Immature natural killer cell (primary cell): ENCODE measurements around the gene PAX5. TPM values are rescaled to one million over a fixed set of nuclear protein-coding genes. Genes with fewer than 3 reads are reported as not detected.

Experiments used
- DNase-seq, 3 donors: peaks; one replicate each; pipeline ENCODE4 v3.0.0; 2022; ENCODE audit warnings: mixed read lengths in 1 of 3
- H3K27ac Mint-ChIP-seq, 6 donors: one replicate each; pipeline ENCODE4 v1.8.0; 2020; ENCODE audit warnings: mixed read lengths in 6 of 6, mild to moderate bottlenecking in 5 of 6, inconsistent platforms in 4 of 6, moderate library complexity in 3 of 6
- H3K27me3 Mint-ChIP-seq, 3 donors: one replicate each; pipeline ENCODE4 v1.8.0; 2020 to 2021; ENCODE audit warnings: low read depth in 3 of 3, mild to moderate bottlenecking in 3 of 3, mixed read lengths in 3 of 3, moderate library complexity in 3 of 3, inconsistent platforms in 1 of 3
- H3K36me3 Mint-ChIP-seq, 3 donors: one replicate each; pipeline ENCODE4 v1.8.0; 2020; ENCODE audit warnings: mixed read lengths in 3 of 3, inconsistent platforms in 2 of 3, mild to moderate bottlenecking in 2 of 3
- H3K4me1 Mint-ChIP-seq, 2 donors: one replicate each; pipeline ENCODE4 v1.8.0; 2020; ENCODE audit warnings: inconsistent platforms in 2 of 2, mild to moderate bottlenecking in 2 of 2, mixed read lengths in 2 of 2, moderate library complexity in 1 of 2
- H3K4me3 Mint-ChIP-seq, 5 donors: one replicate each; pipeline ENCODE4 v1.8.0; 2020; ENCODE audit warnings: mild to moderate bottlenecking in 5 of 5, mixed read lengths in 5 of 5, inconsistent platforms in 3 of 5, moderate library complexity in 3 of 5
- H3K9me3 Mint-ChIP-seq, 6 donors: one replicate each; pipeline ENCODE4 v1.8.0; 2020; ENCODE audit warnings: mild to moderate bottlenecking in 6 of 6, mixed read lengths in 6 of 6, inconsistent platforms in 4 of 6, moderate library complexity in 3 of 6
- polyA plus RNA-seq, 3 donors: library from polyadenylated mRNA; unstranded; fragments of 300-500 nt; fragmentation: Illumina TruSeq; gene quantifications; one replicate each; pipeline ENCODE4 v1.2.3, GENCODE V29; 2021

PAX5 gene
- polyA plus RNA-seq, 3 donors from 2014 or later, result 0.03 TPM; not detected in 2

DNA sequence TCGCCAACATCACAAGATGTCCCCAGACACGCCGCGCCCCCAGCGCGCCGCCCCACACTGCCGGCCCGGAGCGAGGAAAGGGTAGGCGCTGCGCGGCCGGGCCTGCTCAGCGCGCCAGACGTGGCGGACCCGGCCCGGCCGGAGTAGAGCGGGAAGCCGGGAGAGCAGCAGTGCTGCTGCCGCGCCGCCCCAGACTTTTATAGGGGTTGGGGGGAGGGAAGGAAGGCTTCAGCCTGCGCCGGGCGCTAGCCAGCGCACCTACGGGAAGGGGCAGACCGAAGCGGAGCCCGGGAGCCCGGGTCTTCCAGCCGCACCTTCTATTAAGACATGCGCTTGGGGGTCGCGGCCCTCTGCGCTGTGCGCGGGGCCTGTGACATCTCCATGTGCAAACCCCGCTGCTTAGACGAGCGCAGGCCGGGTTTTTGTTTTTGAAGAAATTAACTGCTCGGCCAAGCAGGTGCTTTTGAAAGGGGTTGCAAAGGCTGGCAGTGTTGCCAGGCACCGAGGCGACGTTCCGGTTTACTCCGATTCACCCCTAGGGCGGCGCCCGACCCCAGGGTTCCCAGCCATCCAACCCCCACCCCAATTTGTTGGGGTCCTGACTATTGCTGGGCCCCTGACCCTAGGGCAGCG lies 353 bp upstream of the PAX5 start:
- H3K36me3 Mint-ChIP-seq, result peaks cover 0 to 4% (median 0%) of the 10 kb centered on the region in 3 donors
- H3K9me3 Mint-ChIP-seq, result peaks cover 0 to 8% (median 0%) of the 10 kb centered on the region in 6 donors
- DNase-seq, result peak; percentile 14 to 27 (median 19)
- peak overlapping the region; percentile 63 to 79 (median 75) for H3K4me3 Mint-ChIP-seq
- peaks cover 45 to 51% of the 10 kb centered on the region in 2 donors for H3K4me1 Mint-ChIP-seq
- no peak overlapping the region for H3K27ac Mint-ChIP-seq
- peaks cover 22 to 66% (median 61%) of the 10 kb centered on the region in 3 donors for H3K27me3 Mint-ChIP-seq

DNA sequence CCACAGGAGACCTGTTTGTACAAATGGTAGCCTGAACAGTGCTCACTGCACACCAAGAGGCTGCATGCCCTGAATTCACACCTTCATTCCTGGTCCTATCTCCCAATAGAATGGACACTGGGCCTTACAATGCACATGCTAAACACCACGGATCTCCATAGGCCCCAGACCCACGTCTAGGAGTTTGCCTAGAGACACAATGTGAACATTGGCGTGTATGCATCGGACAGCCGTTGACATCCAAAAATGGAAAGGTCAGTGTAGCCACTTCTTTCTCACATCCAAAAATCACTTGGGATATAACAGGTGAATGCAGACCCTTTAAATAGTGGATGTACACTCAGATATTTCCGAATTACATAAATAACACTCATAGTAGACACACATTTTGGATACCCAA lies 927 bp downstream of the PAX5 start:
- peak overlapping the region in 4 of 5 donors; percentile 29 to 76 (median 34) for H3K4me3 Mint-ChIP-seq
- H3K27me3 Mint-ChIP-seq, result peaks cover 29 to 70% (median 60%) of the 10 kb centered on the region in 3 donors
- peaks cover 0 to 4% (median 0%) of the 10 kb centered on the region in 3 donors for H3K36me3 Mint-ChIP-seq
- DNase-seq, result no peak
- peaks cover 48% of the 10 kb centered on the region in 2 donors for H3K4me1 Mint-ChIP-seq
- no peak overlapping the region for H3K27ac Mint-ChIP-seq
- H3K9me3 Mint-ChIP-seq, result peaks cover 0 to 8% (median 0%) of the 10 kb centered on the region in 6 donors

DNA sequence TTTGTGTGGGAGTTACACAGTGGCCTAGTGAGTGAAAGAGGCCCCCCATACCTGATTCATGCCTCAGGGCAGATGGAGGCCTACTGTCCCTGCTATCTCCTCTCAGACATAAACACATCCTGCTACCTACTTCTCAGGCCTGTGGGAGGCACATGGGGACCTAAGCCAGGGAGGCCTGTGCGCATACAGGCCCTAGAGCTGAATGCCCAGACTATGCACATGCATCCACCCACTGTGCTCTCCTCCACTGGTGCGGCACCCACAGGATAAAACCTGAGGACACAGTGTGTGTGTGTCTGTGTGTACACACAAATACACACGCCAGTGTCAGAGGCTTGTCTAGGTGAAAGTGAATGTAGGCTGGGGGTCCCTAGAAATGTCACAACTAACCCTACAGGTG lies 1.4 kb downstream of the PAX5 start:
- no peak overlapping the region for H3K27ac Mint-ChIP-seq
- peaks cover 0 to 10% (median 0%) of the 10 kb centered on the region in 6 donors for H3K9me3 Mint-ChIP-seq
- peaks cover 32 to 67% (median 63%) of the 10 kb centered on the region in 3 donors for H3K27me3 Mint-ChIP-seq
- no peak overlapping the region for H3K4me3 Mint-ChIP-seq
- no peak for DNase-seq
- H3K36me3 Mint-ChIP-seq, result peaks cover 0 to 4% (median 0%) of the 10 kb centered on the region in 3 donors
- H3K4me1 Mint-ChIP-seq, result peaks cover 47 to 48% of the 10 kb centered on the region in 2 donors

DNA sequence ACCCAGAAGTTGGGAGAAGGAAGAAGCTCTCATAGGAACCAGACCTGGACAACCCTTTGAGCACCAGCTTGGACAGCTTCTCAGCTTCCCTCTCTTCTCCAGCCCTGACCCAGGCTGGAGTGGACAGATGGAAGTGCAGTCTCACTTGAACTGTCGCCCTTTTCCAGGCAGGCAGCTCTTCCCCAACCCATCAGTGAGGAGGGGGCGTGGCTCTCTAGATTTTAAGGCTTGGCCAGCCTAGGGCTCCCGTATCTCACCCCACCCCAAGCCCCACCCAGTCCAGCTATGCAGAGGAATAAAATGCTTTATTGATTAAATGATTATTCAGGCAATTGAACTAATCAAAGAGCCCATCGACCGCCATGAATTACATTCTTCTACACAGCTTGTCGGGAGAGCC lies 2.2 kb downstream of the PAX5 start:
- peaks cover 33 to 63% (median 60%) of the 10 kb centered on the region in 3 donors for H3K27me3 Mint-ChIP-seq
- H3K36me3 Mint-ChIP-seq, result peaks cover 0 to 4% (median 0%) of the 10 kb centered on the region in 3 donors
- H3K9me3 Mint-ChIP-seq, result peaks cover 0 to 10% (median 0%) of the 10 kb centered on the region in 6 donors
- no peak overlapping the region for H3K27ac Mint-ChIP-seq
- H3K4me3 Mint-ChIP-seq, result no peak overlapping the region
- DNase-seq, result no peak
- peaks cover 45 to 46% of the 10 kb centered on the region in 2 donors for H3K4me1 Mint-ChIP-seq

DNA sequence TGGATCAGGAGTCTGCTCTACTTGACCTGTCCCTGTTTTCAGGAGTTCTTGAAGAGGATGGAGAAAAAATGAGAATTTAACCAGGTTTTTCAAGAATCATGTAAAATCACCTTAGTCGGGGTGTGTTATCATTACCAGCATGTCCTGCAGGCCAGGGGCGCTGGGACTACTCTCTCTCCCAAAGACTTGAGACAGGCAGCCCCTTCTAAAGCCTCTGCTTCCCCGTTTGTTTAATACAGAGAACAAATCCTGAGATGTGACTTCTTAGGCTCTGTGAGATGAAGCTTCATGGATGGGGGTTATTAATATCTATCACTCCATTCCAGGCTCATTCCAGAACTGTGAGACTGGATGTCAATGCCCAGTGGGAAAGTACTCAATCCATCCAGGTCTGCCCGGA lies 3.0 kb downstream of the PAX5 start:
- H3K27ac Mint-ChIP-seq, result no peak overlapping the region
- H3K4me3 Mint-ChIP-seq, result no peak overlapping the region
- peaks cover 38 to 44% of the 10 kb centered on the region in 2 donors for H3K4me1 Mint-ChIP-seq
- no peak for DNase-seq
- peaks cover 0 to 7% (median 0%) of the 10 kb centered on the region in 6 donors for H3K9me3 Mint-ChIP-seq
- peaks cover 0 to 3% (median 0%) of the 10 kb centered on the region in 3 donors for H3K36me3 Mint-ChIP-seq
- peaks cover 32 to 59% (median 57%) of the 10 kb centered on the region in 3 donors for H3K27me3 Mint-ChIP-seq

DNA sequence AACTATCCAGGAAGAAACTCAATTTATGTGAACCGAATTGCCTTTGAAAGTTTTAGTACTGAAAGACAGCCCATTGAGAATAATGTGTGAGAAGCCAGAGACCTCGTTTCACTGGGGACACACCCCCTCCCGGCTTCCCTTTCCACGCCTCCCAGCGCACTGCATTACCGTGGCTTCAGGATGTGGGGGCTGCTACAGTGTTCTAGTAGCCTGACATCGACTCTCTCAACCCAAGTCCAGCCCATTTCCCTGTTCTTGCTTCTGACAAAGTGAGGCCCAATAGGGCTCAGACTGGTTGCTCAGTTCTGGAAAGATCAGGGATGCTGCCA lies 3.5 kb downstream of the PAX5 start:
- H3K4me1 Mint-ChIP-seq, result peaks cover 38 to 45% of the 10 kb centered on the region in 2 donors
- peak overlapping the region in 1 of 5 donors; percentile 27 for H3K4me3 Mint-ChIP-seq

DNA sequence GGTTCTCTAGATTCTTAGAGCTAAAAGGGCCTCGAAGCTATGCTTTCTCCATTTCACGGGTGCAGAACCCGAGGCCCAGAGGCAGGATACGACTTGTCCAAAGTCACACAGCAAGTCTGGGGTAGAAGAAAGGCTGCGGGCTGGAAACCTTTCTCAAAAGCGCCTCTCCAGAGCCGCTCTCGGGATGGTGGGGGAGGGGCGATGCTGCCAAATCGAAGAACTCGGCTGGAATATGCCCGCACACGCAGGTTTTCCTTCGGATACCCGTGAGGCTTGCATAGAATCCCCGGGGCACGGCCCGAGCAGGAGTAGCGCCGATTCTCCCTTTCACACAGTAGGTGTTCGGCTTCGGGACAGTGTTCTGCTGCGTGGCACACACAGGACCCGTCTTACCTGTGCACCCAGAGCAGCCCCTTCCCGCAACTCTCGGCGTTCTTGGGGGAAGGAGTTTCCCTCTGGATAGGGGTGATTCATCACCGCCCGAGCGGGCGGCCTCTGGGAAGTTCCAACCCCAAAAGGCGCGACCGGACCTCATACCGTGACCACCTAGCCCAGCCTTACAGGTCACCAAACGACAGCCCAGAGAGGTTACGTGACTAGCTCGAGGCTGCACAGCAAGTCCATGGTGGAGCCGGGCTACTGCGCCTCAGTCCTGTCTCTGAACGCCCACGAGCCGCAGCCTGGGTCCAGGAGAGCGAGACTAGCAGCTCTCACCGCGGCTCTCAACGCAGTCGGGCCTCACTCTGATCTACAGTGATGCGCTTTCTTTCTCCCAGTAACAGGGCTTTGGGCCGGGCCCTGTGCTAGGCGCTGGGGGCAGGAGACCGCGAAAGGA lies 4.1 kb downstream of the PAX5 start:
- no peak overlapping the region for H3K27ac Mint-ChIP-seq
- peaks cover 33 to 55% (median 52%) of the 10 kb centered on the region in 3 donors for H3K27me3 Mint-ChIP-seq
- peak overlapping the region in 1 of 5 donors; percentile 27 for H3K4me3 Mint-ChIP-seq

More for the DNA sequence above, 3.5 kb downstream of the PAX5 start:
- Mint-ChIP-seq H3K36me3 (no peaks in the 10 kb centered on the region), H3K27ac (no peak overlapping the region), H3K9me3 (peaks cover 0 to 5% (median 0%) of the 10 kb centered on the region in 6 donors), H3K27me3 (peaks cover 32 to 59% (median 53%) of the 10 kb centered on the region in 3 donors)
- DNase-seq, result no peak

DNA sequence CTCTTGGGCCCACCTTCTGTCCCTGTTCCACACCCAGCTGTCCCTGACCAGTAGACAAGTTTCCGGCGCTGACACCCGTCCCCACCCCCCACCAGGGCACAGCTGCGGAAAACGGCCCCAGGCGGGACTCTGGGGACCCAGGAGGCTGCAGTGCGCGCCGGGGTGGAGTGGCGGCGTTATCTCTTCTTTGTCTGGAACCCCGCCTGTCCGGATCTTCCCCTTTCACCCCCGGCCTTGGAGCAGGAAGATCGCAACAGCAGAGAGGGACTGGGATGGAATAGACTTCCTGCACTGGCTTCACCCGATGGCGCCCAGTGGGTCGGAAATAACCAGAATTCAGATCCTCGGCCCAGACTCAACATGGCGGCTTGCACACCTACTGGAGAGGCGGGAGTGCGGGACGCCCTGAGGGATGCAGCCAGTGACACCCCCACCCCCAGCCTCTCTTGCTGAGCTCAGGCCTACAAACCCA lies 4.7 kb downstream of the PAX5 start:
- Mint-ChIP-seq H3K9me3 (peaks cover 0 to 5% (median 0%) of the 10 kb centered on the region in 6 donors), H3K36me3 (no peaks in the 10 kb centered on the region), H3K27me3 (peaks cover 37 to 53% (median 52%) of the 10 kb centered on the region in 3 donors), H3K4me1 (peaks cover 29 to 41% of the 10 kb centered on the region in 2 donors), H3K4me3 (peak overlapping the region in 1 of 5 donors; percentile 6), H3K27ac (no peak overlapping the region)
- DNase-seq, result no peak

More for the DNA sequence above, 4.1 kb downstream of the PAX5 start:
- Mint-ChIP-seq H3K36me3 (no peaks in the 10 kb centered on the region), H3K4me1 (peaks cover 33 to 43% of the 10 kb centered on the region in 2 donors), H3K9me3 (peaks cover 0 to 5% (median 0%) of the 10 kb centered on the region in 6 donors)
- DNase-seq, result no peak

DNA sequence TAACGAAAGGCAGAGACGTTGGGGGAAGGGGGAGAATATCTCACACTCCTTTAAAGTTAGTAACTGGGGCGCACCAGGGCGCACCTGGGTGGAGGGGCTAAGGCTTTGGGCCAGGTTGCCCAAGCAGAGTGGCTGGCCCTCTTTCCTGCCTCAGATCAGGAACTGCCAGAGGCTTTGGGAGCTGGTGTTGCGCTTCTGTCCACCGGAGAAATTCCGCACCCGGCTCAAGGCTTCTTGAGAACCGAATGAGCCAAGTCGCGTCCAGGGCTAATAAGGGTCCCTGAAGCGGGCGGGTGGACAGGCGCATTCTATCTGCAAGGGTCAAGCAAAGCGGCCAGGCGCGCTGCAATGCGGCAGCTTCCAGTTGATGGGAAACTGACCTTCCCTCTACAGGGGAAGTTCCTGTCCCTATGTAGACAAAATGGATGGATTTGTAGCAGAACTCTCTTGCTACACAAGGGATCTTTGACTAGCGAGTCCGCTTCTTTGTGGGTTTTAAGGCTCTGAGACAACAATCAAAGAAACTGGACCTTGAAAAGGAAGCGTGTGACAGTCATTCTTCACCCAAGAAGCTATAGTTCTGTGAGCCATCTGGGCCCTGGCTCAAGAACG lies 5.5 kb downstream of the PAX5 start:
- Mint-ChIP-seq H3K27me3 (peaks cover 43 to 58% (median 53%) of the 10 kb centered on the region in 3 donors), H3K36me3 (no peaks in the 10 kb centered on the region), H3K4me1 (peaks cover 21 to 36% of the 10 kb centered on the region in 2 donors), H3K4me3 (peak overlapping the region in 2 of 5 donors; percentile 53 to 56), H3K9me3 (peaks cover 0 to 5% (median 0%) of the 10 kb centered on the region in 6 donors), H3K27ac (no peak overlapping the region)
- no peak for DNase-seq

DNA sequence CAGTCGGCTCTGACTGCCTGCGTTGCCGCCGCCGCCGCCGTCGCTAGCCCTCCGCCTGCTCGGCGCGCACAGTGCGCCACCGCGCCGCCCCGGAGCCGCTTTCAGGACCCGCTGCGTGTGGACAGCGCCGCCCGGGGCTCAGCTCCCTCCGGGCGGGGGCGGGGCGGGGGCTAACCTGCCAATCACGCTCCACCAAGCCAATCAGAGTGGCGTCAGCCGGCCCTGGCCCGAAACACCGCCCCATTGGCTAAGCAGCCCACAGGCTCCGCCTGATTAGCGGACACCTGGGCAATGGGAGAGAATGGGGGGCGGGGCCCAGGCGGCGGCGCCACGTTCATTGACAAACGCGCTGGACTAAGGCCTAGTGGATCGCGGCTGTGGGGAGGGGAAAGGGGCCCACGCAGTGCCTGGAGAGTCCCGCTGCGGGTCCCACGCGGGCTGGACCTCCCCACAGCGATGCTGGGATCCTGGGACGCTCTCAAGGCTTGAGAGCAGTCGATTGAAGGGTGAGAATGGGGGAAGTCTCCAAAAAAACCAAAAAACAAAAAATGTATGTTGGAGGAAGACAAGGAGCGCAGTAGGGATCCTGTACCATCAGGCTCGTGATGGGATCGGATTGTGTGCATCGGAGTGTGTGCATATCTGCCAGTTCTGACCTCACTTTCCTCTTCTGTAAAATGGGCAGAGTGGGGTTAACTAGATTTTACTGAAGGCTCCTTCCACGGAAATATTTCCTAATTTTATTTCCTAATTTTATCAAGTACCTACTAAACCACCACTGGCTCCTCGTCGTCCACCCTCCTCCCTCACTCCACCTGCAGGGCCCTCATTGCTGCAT lies 6.3 kb downstream of the PAX5 start:
- H3K27me3 Mint-ChIP-seq, result peaks cover 43 to 59% (median 55%) of the 10 kb centered on the region in 3 donors
- DNase-seq, result peak; percentile 71 to 78 (median 75)
- H3K27ac Mint-ChIP-seq, result no peak overlapping the region
- peaks cover 0 to 6% (median 0%) of the 10 kb centered on the region in 3 donors for H3K36me3 Mint-ChIP-seq
- H3K4me3 Mint-ChIP-seq, result peak overlapping the region; percentile 14 to 56 (median 36)
- peaks cover 0 to 5% (median 0%) of the 10 kb centered on the region in 6 donors for H3K9me3 Mint-ChIP-seq
- peaks cover 16 to 33% of the 10 kb centered on the region in 2 donors for H3K4me1 Mint-ChIP-seq

DNA sequence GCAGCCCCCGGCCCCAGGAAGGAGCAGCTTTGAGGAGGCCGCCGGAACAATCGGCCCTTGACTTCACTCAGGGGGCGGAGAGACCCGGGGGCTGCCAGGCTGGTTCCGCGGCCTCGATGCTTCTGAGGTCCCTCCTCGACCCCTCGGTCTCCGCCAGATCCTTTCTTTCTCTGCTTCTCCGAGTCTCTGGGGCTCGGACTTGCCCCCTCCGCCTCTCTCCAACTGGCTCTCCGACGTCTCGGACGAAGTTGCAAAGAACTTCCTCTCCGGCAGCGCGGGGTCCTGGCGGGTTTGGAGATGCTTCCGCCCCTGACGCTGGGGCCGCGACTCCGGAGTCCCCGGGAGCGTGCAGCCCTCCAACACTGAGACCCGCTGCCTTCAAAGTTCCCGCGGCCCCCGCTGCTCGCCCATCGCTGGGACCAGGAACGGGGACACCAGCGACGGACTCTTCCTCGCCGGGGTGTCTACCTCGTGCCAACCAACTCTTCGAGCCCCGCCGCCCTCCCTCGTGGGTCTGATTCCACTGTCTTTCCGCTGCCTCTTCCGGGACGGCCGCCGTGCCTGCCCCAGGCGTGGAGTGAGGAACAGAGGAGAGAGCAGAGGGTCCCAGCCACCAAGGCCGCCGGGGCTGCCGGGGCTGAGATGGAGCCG lies 7.0 kb downstream of the PAX5 start:
- H3K4me1 Mint-ChIP-seq, result peaks cover 16 to 33% of the 10 kb centered on the region in 2 donors
- H3K36me3 Mint-ChIP-seq, result peaks cover 0 to 7% (median 0%) of the 10 kb centered on the region in 3 donors
- peaks cover 43 to 56% (median 49%) of the 10 kb centered on the region in 3 donors for H3K27me3 Mint-ChIP-seq
- DNase-seq, result no peak
- peak overlapping the region in 4 of 5 donors; percentile 27 to 60 (median 42) for H3K4me3 Mint-ChIP-seq
- peaks cover 0 to 5% (median 0%) of the 10 kb centered on the region in 6 donors for H3K9me3 Mint-ChIP-seq
- no peak overlapping the region for H3K27ac Mint-ChIP-seq
